ENCODE data around the gene OCEL1.

DNA sequence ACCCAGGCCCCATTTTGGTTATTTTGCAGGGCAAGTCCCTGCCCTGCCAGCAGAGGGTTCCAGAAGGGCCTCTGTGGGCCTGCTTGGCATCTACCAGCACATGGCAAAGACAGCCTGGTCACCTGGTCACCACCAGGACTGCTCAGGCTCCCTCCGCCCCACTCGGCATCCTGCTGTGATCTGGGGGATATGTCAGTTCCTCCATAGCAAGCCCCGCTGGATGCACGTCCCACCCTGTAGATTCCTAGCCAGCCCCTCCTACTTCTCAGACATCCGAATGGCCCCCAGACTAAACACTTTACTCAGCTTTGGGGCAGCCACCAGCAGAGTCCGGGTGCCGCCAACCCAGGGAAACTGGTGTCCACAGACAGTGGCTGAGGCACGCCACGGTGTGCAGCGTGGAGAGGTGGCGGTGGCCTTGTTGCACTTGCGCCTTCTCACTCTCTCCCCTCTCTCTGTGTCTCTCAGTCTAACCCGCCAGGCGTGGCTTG lies 42.7 kb upstream of the OCEL1 start:
- no peak for TF ChIP-seq CTCF (IDR thresholded peaks at IDR 0.05; ENCODE audit: low read length)
- no peak for TF ChIP-seq EZH2 (optimal IDR thresholded peaks at IDR 0.05; ENCODE audit: low read depth, low read length)
- TF ChIP-seq EZH2phosphoT487 (IDR thresholded peaks at IDR 0.05; ENCODE audit: low read length), result no peak

Measured in MM.1S (cell line).